ENCODE measurements around the gene GRM3.

DNA sequence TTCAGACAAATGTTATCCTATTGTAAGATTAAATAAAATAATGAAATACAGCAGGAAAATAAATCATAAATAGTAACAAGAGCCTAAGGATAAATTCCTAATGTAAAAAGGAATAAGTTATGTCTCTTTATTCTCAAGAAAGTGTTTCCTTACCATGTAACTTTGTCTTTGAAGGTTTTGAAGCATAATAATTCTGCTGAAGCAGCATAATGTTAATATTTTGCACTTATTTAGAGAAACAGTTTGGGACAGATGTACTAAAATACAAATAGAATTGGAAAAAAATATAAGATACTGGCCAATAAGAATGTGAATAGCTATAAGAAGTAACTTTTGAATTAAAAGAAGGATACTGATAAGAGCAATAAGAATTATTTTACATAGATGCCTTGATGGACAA, 45.7 kb downstream of the GRM3 start:
- TF ChIP-seq, protein P1, sequence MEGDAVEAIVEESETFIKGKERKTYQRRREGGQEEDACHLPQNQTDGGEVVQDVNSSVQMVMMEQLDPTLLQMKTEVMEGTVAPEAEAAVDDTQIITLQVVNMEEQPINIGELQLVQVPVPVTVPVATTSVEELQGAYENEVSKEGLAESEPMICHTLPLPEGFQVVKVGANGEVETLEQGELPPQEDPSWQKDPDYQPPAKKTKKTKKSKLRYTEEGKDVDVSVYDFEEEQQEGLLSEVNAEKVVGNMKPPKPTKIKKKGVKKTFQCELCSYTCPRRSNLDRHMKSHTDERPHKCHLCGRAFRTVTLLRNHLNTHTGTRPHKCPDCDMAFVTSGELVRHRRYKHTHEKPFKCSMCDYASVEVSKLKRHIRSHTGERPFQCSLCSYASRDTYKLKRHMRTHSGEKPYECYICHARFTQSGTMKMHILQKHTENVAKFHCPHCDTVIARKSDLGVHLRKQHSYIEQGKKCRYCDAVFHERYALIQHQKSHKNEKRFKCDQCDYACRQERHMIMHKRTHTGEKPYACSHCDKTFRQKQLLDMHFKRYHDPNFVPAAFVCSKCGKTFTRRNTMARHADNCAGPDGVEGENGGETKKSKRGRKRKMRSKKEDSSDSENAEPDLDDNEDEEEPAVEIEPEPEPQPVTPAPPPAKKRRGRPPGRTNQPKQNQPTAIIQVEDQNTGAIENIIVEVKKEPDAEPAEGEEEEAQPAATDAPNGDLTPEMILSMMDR (conservative IDR thresholded peaks at IDR 0.05; ENCODE audit: low read depth, low read length): no peak
- no peak for TF ChIP-seq EZH2 (IDR thresholded peaks at IDR 0.05; ENCODE audit: low read length, unreplicated experiment)
- no peak for TF ChIP-seq EZH2phosphoT487 (IDR thresholded peaks at IDR 0.05; ENCODE audit: borderline replicate concordance, low read length)
